C4-2B (cell line): ENCODE data around the gene ZDHHC8.

Experiments
- H3K27ac ChIP-seq: fragments of 450-650 bp; 2 replicates; pipeline ENCODE4 v1.5.1; 2017
- CTCF ChIP-seq: fragments of 450-650 bp; conservative IDR thresholded peaks from 2 replicates; pipeline ENCODE4 v1.5.1; 2017; ENCODE audit warnings: mild to moderate bottlenecking
- ZFX ChIP-seq: fragments of 450-650 bp; IDR thresholded peaks from 2 replicates; pipeline ENCODE4 v1.6.1; 2017

Gene ZDHHC8

GRCh38 chr22:20140521-20140964 lies 8.9 kb downstream of the ZDHHC8 start:
- no peak overlapping the region for H3K27ac ChIP-seq
- TF ChIP-seq ZFX (no peak), CTCF (no peak)

- H3K27ac ChIP-seq = no peak overlapping the region
These were observed 9.8 kb downstream of the ZDHHC8 start for GRCh38 chr22:20141186-20142077.

GRCh38 chr22:20142711-20143621 lies 11.4 kb downstream of the ZDHHC8 start:
- H3K27ac ChIP-seq = no peak overlapping the region
- TF ChIP-seq ZFX (no peak), CTCF (no peak)

More at GRCh38 chr22:20141186-20142077, 9.8 kb downstream of the ZDHHC8 start:
- no peak for TF ChIP-seq ZFX
- TF ChIP-seq CTCF = no peak

- no peak overlapping the region for H3K27ac ChIP-seq
- TF ChIP-seq CTCF = no peak
- TF ChIP-seq ZFX = no peak
These were observed 12.5 kb downstream of the ZDHHC8 start for GRCh38 chr22:20143883-20144665.

- TF ChIP-seq CTCF = no peak
- no peak for TF ChIP-seq ZFX
- no peak overlapping the region for H3K27ac ChIP-seq
These were observed 13.7 kb downstream of the ZDHHC8 start for GRCh38 chr22:20145206-20145831.

GRCh38 chr22:20145832-20146223 lies 14.2 kb downstream of the ZDHHC8 start:
- no peak overlapping the region for H3K27ac ChIP-seq
- no peak for TF ChIP-seq CTCF
- no peak for TF ChIP-seq ZFX
